HG03103 (cell line): ENCODE results near the gene BIK.

Experiments
- ATAC-seq: cut with Tn5 transposase; IDR thresholded peaks from one replicate; pipeline ENCODE4 v1.9.1; 2021; ENCODE audit warnings: low read depth; ENCODE audit not compliant: unreplicated experiment

BIK gene

GRCh38 chr22:43176090-43176489 is 65.5 kb downstream of the BIK start:
- ATAC-seq: no peak

GRCh38 chr22:43177479-43177878 is 66.9 kb downstream of the BIK start:
- no peak for ATAC-seq
